ENCODE results near the gene APOA1. TPM values are rescaled to one million over a fixed set of nuclear protein-coding genes. Genes with fewer than 3 reads are reported as not detected.

The APOA1 gene
- total RNA-seq, 1 experiment from 2014 or later, result not detected

DNA sequence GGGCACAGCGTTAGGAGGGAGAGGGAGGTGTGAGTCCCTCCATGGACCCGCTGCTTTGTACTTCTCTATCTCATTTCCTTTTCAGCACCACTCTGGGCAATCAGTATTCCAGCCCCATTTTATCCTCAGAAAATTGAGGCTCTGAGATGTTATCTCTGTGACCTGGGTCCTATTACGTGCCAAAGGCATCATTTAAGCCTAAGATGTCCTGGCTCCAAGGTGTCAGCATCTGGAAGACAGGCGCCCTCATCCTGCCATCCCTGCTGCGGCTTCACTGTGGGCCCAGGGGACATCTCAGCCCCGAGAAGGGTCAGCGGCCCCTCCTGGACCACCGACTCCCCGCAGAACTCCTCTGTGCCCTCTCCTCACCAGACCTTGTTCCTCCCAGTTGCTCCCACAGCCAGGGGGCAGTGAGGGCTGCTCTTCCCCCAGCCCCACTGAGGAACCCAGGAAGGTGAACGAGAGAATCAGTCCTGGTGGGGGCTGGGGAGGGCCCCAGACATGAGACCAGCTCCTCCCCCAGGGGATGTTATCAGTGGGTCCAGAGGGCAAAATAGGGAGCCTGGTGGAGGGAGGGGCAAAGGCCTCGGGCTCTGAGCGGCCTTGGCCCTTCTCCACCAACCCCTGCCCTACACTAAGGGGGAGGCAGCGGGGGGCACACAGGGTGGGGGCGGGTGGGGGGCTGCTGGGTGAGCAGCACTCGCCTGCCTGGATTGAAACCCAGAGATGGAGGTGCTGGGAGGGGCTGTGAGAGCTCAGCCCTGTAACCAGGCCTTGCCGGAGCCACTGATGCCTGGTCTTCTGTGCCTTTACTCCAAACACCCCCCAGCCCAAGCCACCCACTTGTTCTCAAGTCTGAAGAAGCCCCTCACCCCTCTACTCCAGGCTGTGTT is 8.5 kb downstream of the APOA1 start:
- no peak for TF ChIP-seq EZH2 (IDR thresholded peaks at IDR 0.05; ENCODE audit: low read depth)
- TF ChIP-seq, protein P1, sequence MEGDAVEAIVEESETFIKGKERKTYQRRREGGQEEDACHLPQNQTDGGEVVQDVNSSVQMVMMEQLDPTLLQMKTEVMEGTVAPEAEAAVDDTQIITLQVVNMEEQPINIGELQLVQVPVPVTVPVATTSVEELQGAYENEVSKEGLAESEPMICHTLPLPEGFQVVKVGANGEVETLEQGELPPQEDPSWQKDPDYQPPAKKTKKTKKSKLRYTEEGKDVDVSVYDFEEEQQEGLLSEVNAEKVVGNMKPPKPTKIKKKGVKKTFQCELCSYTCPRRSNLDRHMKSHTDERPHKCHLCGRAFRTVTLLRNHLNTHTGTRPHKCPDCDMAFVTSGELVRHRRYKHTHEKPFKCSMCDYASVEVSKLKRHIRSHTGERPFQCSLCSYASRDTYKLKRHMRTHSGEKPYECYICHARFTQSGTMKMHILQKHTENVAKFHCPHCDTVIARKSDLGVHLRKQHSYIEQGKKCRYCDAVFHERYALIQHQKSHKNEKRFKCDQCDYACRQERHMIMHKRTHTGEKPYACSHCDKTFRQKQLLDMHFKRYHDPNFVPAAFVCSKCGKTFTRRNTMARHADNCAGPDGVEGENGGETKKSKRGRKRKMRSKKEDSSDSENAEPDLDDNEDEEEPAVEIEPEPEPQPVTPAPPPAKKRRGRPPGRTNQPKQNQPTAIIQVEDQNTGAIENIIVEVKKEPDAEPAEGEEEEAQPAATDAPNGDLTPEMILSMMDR (conservative IDR thresholded peaks at IDR 0.05), result no peak
- no peaks in the 10 kb centered on the region for H3F3A ChIP-seq (ENCODE audit: insufficient read depth, low read depth)
- no peak for DNase-seq
- no peak overlapping the region for H3K4me2 ChIP-seq
- BruUV-seq (replicated peaks), result no TSS peak
- no peak overlapping the region for H3K27ac ChIP-seq
- H3K4me3 ChIP-seq, result no peak overlapping the region
- no peaks in the 10 kb centered on the region for H3K9me3 ChIP-seq (ENCODE audit: insufficient read depth, low read depth)
- H3K27me3 ChIP-seq (ENCODE audit: insufficient read depth, low read depth), result no peaks in the 10 kb centered on the region
- H2AFZ ChIP-seq, result no peak overlapping the region
- POLR2A ChIA-PET (ENCODE audit: unreplicated experiment), result interaction anchor here (0.6 kb wide), 2 partner anchors 8 to 638 kb away, joined by 6 to 7 read pairs; partner anchors contain the start of gene APOA1
- intact Hi-C loops (cut with micrococcal nuclease; ENCODE audit: unreplicated experiment), result no loop called here
- no peaks in the 10 kb centered on the region for H3K9me2 ChIP-seq (ENCODE audit: insufficient read depth)
- H4K20me1 ChIP-seq (ENCODE audit: insufficient read depth), result no peaks in the 10 kb centered on the region
- no peaks in the 10 kb centered on the region for H3K79me2 ChIP-seq (ENCODE audit: low read depth)
- no peaks in the 10 kb centered on the region for H3K36me3 ChIP-seq (ENCODE audit: low read depth)
- peaks cover 8% of the 10 kb centered on the region; the same call in 1 of the 2 replicates for H3K4me1 ChIP-seq (replicated peaks; ENCODE audit: insufficient read depth)
- CTCF ChIA-PET, result no interaction called here

DNA sequence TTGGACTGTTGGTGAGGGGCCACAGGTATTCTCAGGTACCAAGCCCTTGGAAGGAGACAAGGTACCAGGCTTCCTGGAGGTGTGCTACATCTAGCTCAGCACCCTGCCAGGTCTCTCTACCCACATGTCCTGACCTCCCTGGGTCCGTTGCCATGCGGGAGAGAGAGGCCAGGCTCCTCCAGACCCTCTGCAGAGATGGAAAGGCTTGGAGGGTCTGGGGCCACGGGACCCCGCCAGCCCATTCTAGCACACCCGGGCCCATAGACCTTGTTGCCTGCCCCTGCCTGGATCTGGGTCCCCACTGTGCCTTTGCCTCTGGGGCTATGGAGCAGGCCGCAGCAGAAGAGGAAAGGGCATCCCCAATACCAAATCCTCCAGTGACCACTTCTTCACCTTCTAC is 10.0 kb downstream of the APOA1 start:
- Histone ChIP-seq H2AFZ (no peak overlapping the region), H3K79me2 (ENCODE audit: low read depth) (no peaks in the 10 kb centered on the region), H3K27ac (no peak overlapping the region), H3F3A (ENCODE audit: insufficient read depth, low read depth) (no peaks in the 10 kb centered on the region), H3K9me3 (ENCODE audit: insufficient read depth, low read depth) (no peaks in the 10 kb centered on the region), H4K20me1 (ENCODE audit: insufficient read depth) (no peaks in the 10 kb centered on the region), H3K4me1 (replicated peaks; ENCODE audit: insufficient read depth) (peaks cover 7% of the 10 kb centered on the region; the same call in 1 of the 2 replicates), H3K9me2 (ENCODE audit: insufficient read depth) (no peaks in the 10 kb centered on the region), H3K4me3 (no peak overlapping the region), H3K4me2 (no peak overlapping the region), H3K27me3 (ENCODE audit: insufficient read depth, low read depth) (no peaks in the 10 kb centered on the region), H3K36me3 (ENCODE audit: low read depth) (no peaks in the 10 kb centered on the region)
- TF ChIP-seq, protein P1 (conservative IDR thresholded peaks at IDR 0.05), result no peak
- TF ChIP-seq EZH2 (IDR thresholded peaks at IDR 0.05; ENCODE audit: low read depth), result no peak
- POLR2A ChIA-PET (ENCODE audit: unreplicated experiment), result no interaction called here
- CTCF ChIA-PET, result no interaction called here
- intact Hi-C loops (cut with micrococcal nuclease; ENCODE audit: unreplicated experiment), result no loop called here
- DNase-seq, result no peak
- BruUV-seq (replicated peaks), result no TSS peak

DNA sequence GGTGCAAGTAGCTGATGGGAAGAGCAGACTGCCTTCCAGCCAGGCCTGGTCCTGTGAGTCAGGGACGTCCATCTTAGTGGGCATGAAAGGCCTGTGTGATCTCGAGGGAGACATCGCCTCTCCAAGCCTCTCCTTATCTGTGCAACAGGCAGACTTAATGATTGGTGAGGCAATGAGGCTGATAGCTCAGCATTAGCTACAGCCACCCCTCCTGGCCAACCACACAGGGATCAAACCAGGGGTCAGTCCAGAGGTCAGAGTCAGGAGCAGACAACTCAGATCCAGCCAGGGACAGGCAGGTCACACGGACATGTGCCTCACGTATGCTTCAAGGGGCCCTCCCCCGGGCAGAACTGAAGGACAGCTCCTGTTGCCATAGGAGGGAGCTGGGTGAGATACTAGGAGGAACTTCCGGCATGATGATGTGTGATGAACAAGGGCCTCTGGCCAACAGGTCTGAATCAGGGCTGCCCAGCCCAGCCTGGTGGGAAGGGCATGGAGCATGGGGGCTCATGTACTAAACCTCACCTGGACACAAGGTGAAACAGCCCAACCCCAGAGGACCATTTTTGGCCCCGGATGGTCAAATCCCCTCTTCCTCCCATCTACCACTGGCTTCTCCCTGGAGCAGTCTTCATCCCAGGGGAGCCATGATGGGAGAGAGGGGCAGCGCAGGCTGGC is 10.5 kb downstream of the APOA1 start:
- TF ChIP-seq EZH2 (IDR thresholded peaks at IDR 0.05; ENCODE audit: low read depth), result no peak
- TF ChIP-seq, protein P1 (conservative IDR thresholded peaks at IDR 0.05), result no peak
- POLR2A ChIA-PET (ENCODE audit: unreplicated experiment), result no interaction called here
- Histone ChIP-seq H3K79me2 (ENCODE audit: low read depth) (no peaks in the 10 kb centered on the region), H3F3A (ENCODE audit: insufficient read depth, low read depth) (no peaks in the 10 kb centered on the region), H3K9me2 (ENCODE audit: insufficient read depth) (no peaks in the 10 kb centered on the region), H3K9me3 (ENCODE audit: insufficient read depth, low read depth) (no peaks in the 10 kb centered on the region), H3K4me3 (no peak overlapping the region), H3K27me3 (ENCODE audit: insufficient read depth, low read depth) (no peaks in the 10 kb centered on the region), H3K4me2 (no peak overlapping the region), H3K4me1 (replicated peaks; ENCODE audit: insufficient read depth) (peaks cover 1% of the 10 kb centered on the region; the same call in 1 of the 2 replicates), H4K20me1 (ENCODE audit: insufficient read depth) (no peaks in the 10 kb centered on the region), H2AFZ (no peak overlapping the region), H3K36me3 (ENCODE audit: low read depth) (no peaks in the 10 kb centered on the region), H3K27ac (no peak overlapping the region)
- CTCF ChIA-PET, result no interaction called here
- DNase-seq, result no peak
- intact Hi-C loops (cut with micrococcal nuclease; ENCODE audit: unreplicated experiment), result no loop called here
- no TSS peak for BruUV-seq (replicated peaks)

Measured in PC-9 (cell line).